HepG2 (cell line): ENCODE data around the gene ABCF1. TPM values are rescaled to one million over a fixed set of nuclear protein-coding genes. Genes with fewer than 3 reads are reported as not detected.

Source experiments
- AFF4 ChIP-seq: sonication (generic); formaldehyde crosslinking; IDR thresholded peaks from 2 replicates; pipeline ENCODE4 v1.4.0; 2020; ENCODE audit warnings: missing genetic modification reagents
- ETS1 ChIP-seq: sonication (generic); formaldehyde crosslinking; IDR thresholded peaks from 2 replicates; pipeline ENCODE4 v1.4.0; 2020; ENCODE audit warnings: missing genetic modification reagents
- FOXK1 ChIP-seq: sonication (generic); formaldehyde crosslinking; IDR thresholded peaks from 2 replicates; pipeline ENCODE4 v1.4.0; 2020; ENCODE audit warnings: low read depth, missing genetic modification reagents, borderline replicate concordance
- MAZ ChIP-seq, 2 experiments: sonication (generic) in 1 of 2; formaldehyde crosslinking in 1 of 2; IDR thresholded peaks; 2 replicates each; pipeline versions ENCODE4 v1.5.0 to v1.6.1; 2012 to 2020; ENCODE audit warnings: low read depth in 2 of 2, mild to moderate bottlenecking in 2 of 2, borderline replicate concordance in 1 of 2, improper control_type of control experiment in 1 of 2, low read length in 1 of 2, missing genetic modification reagents in 1 of 2, moderate library complexity in 1 of 2
- MED8 ChIP-seq: sonication (generic); formaldehyde crosslinking; IDR thresholded peaks from 2 replicates; pipeline ENCODE4 v1.8.1; 2023; ENCODE audit warnings: mild to moderate bottlenecking, missing genetic modification reagents; ENCODE audit not compliant: insufficient replicate concordance
- PHF20 ChIP-seq: sonication (generic); formaldehyde crosslinking; IDR thresholded peaks from 2 replicates; pipeline ENCODE4 v1.5.0; 2020; ENCODE audit warnings: mild to moderate bottlenecking, missing genetic modification reagents
- PTBP1 ChIP-seq: fragments of 200-400 bp; formaldehyde crosslinking; IDR thresholded peaks from 2 replicates; pipeline ENCODE4 v1.6.1; 2018; ENCODE audit warnings: low read length, low read depth; ENCODE audit not compliant: poor library complexity, severe bottlenecking
- SCMH1 ChIP-seq: sonication (generic); formaldehyde crosslinking; IDR thresholded peaks from 2 replicates; pipeline ENCODE4 v1.9.0; 2021; ENCODE audit warnings: missing genetic modification reagents, mild to moderate bottlenecking, borderline replicate concordance
- SP140L ChIP-seq: sonication (generic); formaldehyde crosslinking; IDR thresholded peaks from 2 replicates; pipeline ENCODE4 v1.4.0; 2020; ENCODE audit warnings: missing genetic modification reagents, borderline replicate concordance
- TBL1XR1 ChIP-seq: fragments of 150-350 bp; IDR thresholded peaks from 2 replicates; pipeline ENCODE4 v1.6.1; 2014; ENCODE audit warnings: borderline replicate concordance, low read length; ENCODE audit not compliant: partially characterized antibody
- TOE1 ChIP-seq: sonication (generic); formaldehyde crosslinking; IDR thresholded peaks from 2 replicates; pipeline ENCODE4 v1.4.0; 2020; ENCODE audit warnings: mild to moderate bottlenecking, missing genetic modification reagents
- ZNF296 ChIP-seq: sonication (generic); formaldehyde crosslinking; conservative IDR thresholded peaks from 2 replicates; pipeline ENCODE4 v1.5.0; 2020; ENCODE audit warnings: mild to moderate bottlenecking, missing genetic modification reagents
- ZNF609 ChIP-seq: sonication (generic); formaldehyde crosslinking; IDR thresholded peaks from 2 replicates; pipeline ENCODE4 v1.4.0; 2020; ENCODE audit warnings: mild to moderate bottlenecking, missing genetic modification reagents, borderline replicate concordance
- ZNF7 ChIP-seq: IDR thresholded peaks from 2 replicates; pipeline ENCODE4 v1.6.1; 2016; ENCODE audit warnings: missing biosample characterization, missing genetic modification reagents
- ZNF740 ChIP-seq: sonication (generic); formaldehyde crosslinking; IDR thresholded peaks from 2 replicates; pipeline ENCODE4 v1.4.0; 2020; ENCODE audit warnings: missing genetic modification reagents
- ZNF878 ChIP-seq: sonication (generic); formaldehyde crosslinking; IDR thresholded peaks from 2 replicates; pipeline ENCODE4 v1.8.1; 2023; ENCODE audit warnings: mild to moderate bottlenecking, missing genetic modification reagents, moderate library complexity
- ZSCAN22 ChIP-seq: sonication (generic); formaldehyde crosslinking; IDR thresholded peaks from 2 replicates; pipeline ENCODE4 v1.4.0; 2020; ENCODE audit warnings: mild to moderate bottlenecking, missing genetic modification reagents
- polyA plus RNA-seq, 8 experiments: library from polyadenylated mRNA; depleted of rRNA in 3 of 8; stranded (reverse) in 7 of 8; unstranded in 1 of 8; fragments of >200 nt; fragmentation: Illumina TruSeq in 4 of 8; extraction: Trizol in 4 of 8; gene quantifications; 2 replicates each; pipeline versions ENCODE4 v1.2.1 to v1.2.3, GENCODE V29; 2011 to 2016; ENCODE audit warnings: low read depth in 4 of 8, missing spikeins in 1 of 8, mixed read lengths in 1 of 8; ENCODE audit not compliant: insufficient read depth in 1 of 8
- total RNA-seq, 5 experiments: library from RNA; depleted of rRNA; stranded (reverse); fragments of >200 nt; fragmentation: Illumina TruSeq; extraction: Trizol; gene quantifications; 2 replicates each; pipeline ENCODE4 v1.2.3, GENCODE V29; 2016; ENCODE audit warnings: low read depth in 1 of 5

ABCF1 gene
- total and polyA plus RNA-seq, 2 of the 13 experiments (the other 11 are each of a cell fraction or from before 2014, with no cell fraction given), result 25.4 to 98.9 TPM

- TF ChIP-seq ZNF609 (CRISPR knock-in tag) (peak; percentile 35; the same call in 1 of the 2 replicates), ZNF296 (CRISPR knock-in tag) (no peak; the same call in 1 of the 2 replicates), SP140L (CRISPR knock-in tag) (no peak), TBL1XR1 (peak; percentile 30), ZSCAN22 (CRISPR knock-in tag) (no peak), FOXK1 (CRISPR knock-in tag) (no peak; the same call in 1 of the 2 replicates), PHF20 (CRISPR knock-in tag) (no peak), ETS1 (0 out of 2 replicates have a peak, but pooled peaks have one; percentile 69), TOE1 (CRISPR knock-in tag) (no peak), MAZ (IDR thresholded peaks at IDR 0.05; ENCODE audit: borderline replicate concordance, low read depth, low read length) (peak; percentile 95), MAZ (CRISPR knock-in tag; IDR thresholded peaks at IDR 0.05; ENCODE audit: low read depth) (peak; percentile 95), AFF4 (CRISPR knock-in tag) (no peak), ZNF878 (CRISPR knock-in tag) (no peak), PTBP1 (no peak), SCMH1 (CRISPR knock-in tag) (no peak), MED8 (CRISPR knock-in tag) (peak; percentile 35), ZNF7 (0 out of 2 replicates have a peak, but pooled peaks have one; percentile 27), ZNF740 (CRISPR knock-in tag) (peak; percentile 63; the same call in 1 of the 2 replicates)
Measured at GRCh38 chr6:30556066-30556905, 15.0 kb upstream of the ABCF1 start, which contains the start of gene GNL1 (continued).
